Duodenal mucosa (tissue), 2 donors: ENCODE data around the gene PUSL1.
A peak's percentile ranks its signal among the peaks of the same experiment; 100 is the strongest.

ENCODE experiments used
- H3K27ac ChIP-seq: one replicate; pipeline ENCODE4 v1.7.0; 2013; ENCODE audit warnings: low read depth, low read length
- H3K27me3 ChIP-seq, 2 donors: one replicate each; pipeline ENCODE4 v1.7.0; 2013; ENCODE audit warnings: low read length in 2 of 2, control low read depth in 1 of 2; ENCODE audit not compliant: insufficient read depth in 2 of 2, control insufficient read depth in 1 of 2
- H3K36me3 ChIP-seq, 2 donors: one replicate each; pipeline ENCODE4 v1.7.0; 2013; ENCODE audit warnings: low read length in 2 of 2, control low read depth in 1 of 2; ENCODE audit not compliant: insufficient read depth in 2 of 2, control insufficient read depth in 1 of 2
- H3K4me1 ChIP-seq, 2 donors: one replicate each; pipeline ENCODE4 v1.7.0; 2013; ENCODE audit warnings: low read length in 2 of 2, control low read depth in 1 of 2; ENCODE audit not compliant: insufficient read depth in 2 of 2, control insufficient read depth in 1 of 2
- H3K4me3 ChIP-seq, 2 donors: one replicate each; pipeline ENCODE4 v1.7.0; 2013; ENCODE audit warnings: low read length in 2 of 2, low read depth in 1 of 2
- H3K9ac ChIP-seq, 2 donors: one replicate each; pipeline ENCODE4 v1.7.0; 2013; ENCODE audit warnings: low read length in 2 of 2, low read depth in 1 of 2
- H3K9me3 ChIP-seq, 2 donors: one replicate each; pipeline ENCODE4 v1.7.0; 2013; ENCODE audit warnings: low read length in 2 of 2, control low read depth in 1 of 2; ENCODE audit not compliant: control insufficient read depth in 1 of 2

The PUSL1 gene

GRCh38 chr1:1278620-1279019, 29.8 kb upstream of the PUSL1 start:
- peaks cover 24 to 28% of the 10 kb centered on the region in 2 donors for H3K4me1 ChIP-seq
- H3K4me3 ChIP-seq, result no peak overlapping the region
- H3K9me3 ChIP-seq, result no peaks in the 10 kb centered on the region
- no peak overlapping the region for H3K9ac ChIP-seq
- H3K27ac ChIP-seq, result no peak overlapping the region
- no peaks in the 10 kb centered on the region for H3K27me3 ChIP-seq
- H3K36me3 ChIP-seq, result no peaks in the 10 kb centered on the region

GRCh38 chr1:1279028-1279427, 29.4 kb upstream of the PUSL1 start:
- H3K27ac ChIP-seq, result no peak overlapping the region
- H3K27me3 ChIP-seq, result no peaks in the 10 kb centered on the region
- H3K4me3 ChIP-seq, result no peak overlapping the region
- H3K9me3 ChIP-seq, result no peaks in the 10 kb centered on the region
- H3K4me1 ChIP-seq, result peaks cover 24 to 30% of the 10 kb centered on the region in 2 donors
- no peak overlapping the region for H3K9ac ChIP-seq
- no peaks in the 10 kb centered on the region for H3K36me3 ChIP-seq

GRCh38 chr1:1280782-1281481, 27.5 kb upstream of the PUSL1 start:
- H3K27me3 ChIP-seq, result peaks cover 0 to 9% of the 10 kb centered on the region in 2 donors
- H3K4me1 ChIP-seq, result peaks cover 25 to 26% of the 10 kb centered on the region in 2 donors
- no peaks in the 10 kb centered on the region for H3K36me3 ChIP-seq
- no peak overlapping the region for H3K27ac ChIP-seq
- no peaks in the 10 kb centered on the region for H3K9me3 ChIP-seq
- H3K4me3 ChIP-seq, result peak overlapping the region; percentile 24 to 36
- H3K9ac ChIP-seq, result peak overlapping the region in 1 of 2 donors; percentile 36

- H3K36me3 ChIP-seq, result no peaks in the 10 kb centered on the region
- peak overlapping the region; percentile 87 for H3K27ac ChIP-seq
- peaks cover 0 to 16% of the 10 kb centered on the region in 2 donors for H3K27me3 ChIP-seq
- H3K9me3 ChIP-seq, result no peaks in the 10 kb centered on the region
- H3K9ac ChIP-seq, result peak overlapping the region; percentile 16 to 36
- peaks cover 25 to 26% of the 10 kb centered on the region in 2 donors for H3K4me1 ChIP-seq
- H3K4me3 ChIP-seq, result peak overlapping the region; percentile 24 to 36
These were observed 26.7 kb upstream of the PUSL1 start for GRCh38 chr1:1281533-1282321.

GRCh38 chr1:1282998-1283397, 25.4 kb upstream of the PUSL1 start:
- Histone ChIP-seq H3K27me3 (peaks cover 0 to 26% of the 10 kb centered on the region in 2 donors), H3K4me3 (no peak overlapping the region), H3K36me3 (no peaks in the 10 kb centered on the region), H3K4me1 (peaks cover 25 to 26% of the 10 kb centered on the region in 2 donors), H3K9ac (no peak overlapping the region), H3K9me3 (no peaks in the 10 kb centered on the region), H3K27ac (no peak overlapping the region)

- Histone ChIP-seq H3K27ac (no peak overlapping the region), H3K36me3 (no peaks in the 10 kb centered on the region)
These were observed 24.6 kb upstream of the PUSL1 start for GRCh38 chr1:1283821-1284220.

GRCh38 chr1:1284221-1285101, 23.9 kb upstream of the PUSL1 start:
- Histone ChIP-seq H3K9me3 (no peaks in the 10 kb centered on the region), H3K9ac (no peak overlapping the region), H3K27me3 (peaks cover 0 to 26% of the 10 kb centered on the region in 2 donors), H3K36me3 (no peaks in the 10 kb centered on the region), H3K4me3 (no peak overlapping the region), H3K27ac (no peak overlapping the region), H3K4me1 (peaks cover 21% of the 10 kb centered on the region in 2 donors)

More at GRCh38 chr1:1283821-1284220, 24.6 kb upstream of the PUSL1 start:
- H3K9ac ChIP-seq, result no peak overlapping the region
- no peaks in the 10 kb centered on the region for H3K9me3 ChIP-seq
- no peak overlapping the region for H3K4me3 ChIP-seq
- H3K4me1 ChIP-seq, result peaks cover 22 to 25% of the 10 kb centered on the region in 2 donors
- H3K27me3 ChIP-seq, result peaks cover 0 to 26% of the 10 kb centered on the region in 2 donors

GRCh38 chr1:1285102-1285571, 23.3 kb upstream of the PUSL1 start:
- Histone ChIP-seq H3K4me3 (no peak overlapping the region), H3K27ac (no peak overlapping the region), H3K36me3 (no peaks in the 10 kb centered on the region), H3K4me1 (peaks cover 21% of the 10 kb centered on the region in 2 donors), H3K9ac (no peak overlapping the region), H3K9me3 (no peaks in the 10 kb centered on the region), H3K27me3 (peaks cover 0 to 26% of the 10 kb centered on the region in 2 donors)

GRCh38 chr1:1285611-1286311, 22.6 kb upstream of the PUSL1 start:
- Histone ChIP-seq H3K4me1 (peaks cover 22 to 26% of the 10 kb centered on the region in 2 donors), H3K4me3 (no peak overlapping the region), H3K36me3 (no peaks in the 10 kb centered on the region), H3K9me3 (no peaks in the 10 kb centered on the region), H3K27ac (no peak overlapping the region), H3K9ac (no peak overlapping the region), H3K27me3 (peaks cover 0 to 26% of the 10 kb centered on the region in 2 donors)
